HG02678 (cell line): ENCODE results near the gene DPP9.
A peak's percentile ranks its signal among the peaks of the same experiment; 100 is the strongest.
"Not testable (repeated sequence)": the region's sequence is repeated elsewhere in the genome, so short reads cannot be mapped to it uniquely, and the experiment has no call there.

Source experiments
- ATAC-seq: cut with Tn5 transposase; IDR thresholded peaks from one replicate; pipeline ENCODE4 v1.9.1; 2021; ENCODE audit warnings: mild to moderate bottlenecking, moderate library complexity; ENCODE audit not compliant: unreplicated experiment

The DPP9 gene

DNA sequence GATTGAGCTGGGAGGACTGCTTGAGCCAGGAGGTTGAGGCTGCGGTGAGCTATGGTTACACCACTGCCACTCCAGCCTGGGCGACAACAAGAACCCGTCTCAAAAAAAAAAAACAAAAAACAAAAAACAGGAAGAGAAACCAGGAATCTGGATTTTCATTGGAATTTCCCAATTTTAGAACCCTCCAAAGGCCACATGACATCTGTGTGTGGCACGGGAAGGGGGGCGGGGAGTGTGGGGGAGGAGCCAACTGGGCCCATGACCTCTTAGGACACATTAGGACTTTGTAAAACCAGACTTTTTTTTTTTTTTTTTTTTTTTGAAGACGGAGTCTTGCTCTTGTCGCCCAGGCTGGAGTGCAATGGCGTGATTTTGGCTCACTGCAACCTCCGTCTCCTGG, 32.3 kb downstream of the DPP9 start:
- ATAC-seq = no peak

DNA sequence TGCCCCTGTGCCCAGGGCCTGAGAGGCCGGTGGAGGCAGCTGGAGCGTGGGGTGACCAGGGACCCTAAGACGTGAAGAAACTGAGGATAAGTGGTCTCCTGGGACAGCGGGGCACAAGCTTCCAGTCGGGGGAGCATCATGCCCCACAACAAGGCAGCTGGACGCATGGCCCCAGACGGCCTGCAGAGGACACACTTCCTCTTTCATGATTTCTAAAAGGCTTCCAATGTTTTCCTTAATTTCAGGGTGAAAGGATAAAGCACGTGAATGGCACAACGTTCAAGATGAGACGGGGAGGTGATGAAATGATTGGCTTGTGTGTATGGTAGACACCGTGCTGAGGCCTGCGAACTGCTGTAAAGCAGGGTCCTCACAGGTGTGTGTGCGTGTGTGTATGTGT, 33.3 kb downstream of the DPP9 start:
- ATAC-seq = no peak

DNA sequence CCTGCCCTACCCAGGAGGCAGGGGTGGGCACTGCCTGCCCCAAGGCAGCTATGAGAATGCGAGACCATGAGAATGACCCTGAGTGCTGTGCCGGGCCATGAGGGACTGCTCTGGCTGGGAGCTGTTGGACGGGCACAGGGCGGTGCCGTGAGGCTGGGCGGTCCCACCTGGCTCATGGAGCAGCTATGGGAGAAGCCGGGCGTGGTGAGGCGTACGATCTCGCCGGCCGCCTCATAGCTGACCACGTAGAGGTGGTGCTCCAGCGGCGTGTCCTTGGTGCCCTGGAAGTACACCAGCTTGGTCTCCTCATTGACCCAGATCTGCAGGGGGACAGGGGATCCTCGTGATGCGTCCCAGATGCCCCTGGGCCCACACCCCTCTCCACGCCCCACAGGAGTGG, 34.2 kb downstream of the DPP9 start:
- ATAC-seq = no peak

DNA sequence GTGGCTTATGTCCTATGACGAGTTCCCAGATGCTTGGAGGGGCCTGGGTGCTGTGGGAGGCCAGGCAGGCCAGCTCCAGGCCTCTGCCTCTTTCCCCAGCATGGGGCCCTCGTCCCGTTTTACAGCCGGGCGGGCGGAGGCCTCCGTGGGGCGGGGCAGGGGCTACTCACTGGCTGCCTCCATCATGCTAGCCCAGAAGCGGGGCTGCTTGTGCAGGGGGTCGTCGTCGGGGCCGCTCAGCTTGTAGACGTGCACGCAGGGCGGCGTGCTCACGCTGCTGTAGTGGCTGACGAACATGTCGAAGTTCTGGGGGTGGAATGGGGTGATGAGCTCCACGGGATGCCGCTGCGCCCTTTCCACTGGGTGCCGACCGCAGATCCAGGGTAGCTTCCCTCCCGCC, 35.1 kb downstream of the DPP9 start:
- ATAC-seq = no peak

DNA sequence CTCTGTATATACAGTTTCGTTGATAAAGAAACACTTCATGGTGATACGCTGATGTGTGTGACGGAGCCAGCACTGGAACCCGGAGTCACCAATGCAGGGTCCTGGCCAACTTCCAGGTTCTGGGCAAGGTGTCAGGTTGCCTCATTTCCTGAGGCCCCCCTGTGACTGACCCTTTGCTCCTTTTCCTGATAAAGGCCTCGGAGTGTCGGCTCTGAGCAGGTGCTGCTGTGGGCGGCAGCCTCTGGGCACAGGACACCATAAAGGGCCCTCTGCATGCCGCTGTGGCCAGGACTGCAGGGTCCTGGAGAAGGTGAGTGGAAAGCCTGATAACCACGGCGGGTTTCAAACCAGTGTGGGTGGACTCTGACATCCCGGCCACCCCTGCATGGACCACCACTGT, 36.2 kb downstream of the DPP9 start:
- no peak for ATAC-seq

DNA sequence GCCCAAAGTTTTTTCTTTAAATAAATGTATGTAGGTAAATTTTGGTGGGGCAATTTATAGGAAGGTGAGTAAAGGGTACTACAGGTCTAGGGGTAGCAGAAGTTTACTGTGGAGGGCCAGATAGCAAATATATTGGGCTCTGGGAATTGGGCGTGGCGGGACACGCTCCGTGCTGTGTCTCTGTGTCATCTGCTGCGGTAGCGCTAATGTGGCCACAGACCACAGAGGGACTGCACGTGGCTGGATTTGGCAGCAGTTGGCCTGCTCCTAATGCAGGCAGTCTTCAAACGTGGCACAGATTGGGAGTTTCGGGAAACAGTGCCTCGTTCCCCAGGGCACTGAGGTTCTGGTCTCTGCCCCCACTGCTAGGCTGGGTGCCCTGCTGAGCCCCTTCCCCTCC, 36.9 kb downstream of the DPP9 start:
- ATAC-seq = no peak

DNA sequence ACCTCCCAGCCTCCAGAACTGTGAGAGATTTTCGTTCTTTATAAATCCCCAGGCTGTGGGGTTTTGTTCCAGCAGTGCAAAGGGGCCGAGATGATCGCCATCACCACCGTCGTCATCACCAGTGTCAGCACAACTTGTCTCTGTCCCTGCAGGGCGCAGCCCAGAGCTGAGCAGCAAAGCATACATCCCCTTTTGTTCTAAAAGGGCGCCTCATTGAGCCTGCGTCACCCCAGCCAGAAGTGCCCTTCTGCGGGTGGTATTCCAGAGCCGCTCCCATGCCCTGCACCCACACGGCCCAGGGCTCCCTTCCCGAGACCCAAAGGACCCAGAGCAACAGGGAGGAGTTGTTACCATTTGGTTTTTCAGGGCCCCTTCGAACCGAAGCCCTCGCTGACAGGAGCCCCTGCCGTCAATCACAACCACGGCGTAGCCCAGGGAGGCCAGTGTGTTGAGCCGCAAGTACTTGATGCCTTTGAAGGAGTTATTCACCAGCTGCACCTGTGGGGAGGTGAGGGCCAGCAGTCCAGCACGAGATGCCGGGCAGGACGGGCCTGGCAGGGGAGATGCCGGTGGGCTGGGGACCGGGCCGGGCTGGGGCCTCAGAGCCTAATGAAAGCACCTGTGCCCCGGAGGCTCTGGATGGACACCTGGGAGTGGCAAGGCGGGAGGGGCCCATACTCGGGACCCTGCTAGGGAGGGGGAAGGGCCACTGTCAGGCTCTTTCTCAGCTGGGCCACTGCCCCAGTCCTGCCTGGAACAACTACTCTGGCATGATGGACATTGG, 39.1 kb downstream of the DPP9 start:
- no peak for ATAC-seq

DNA sequence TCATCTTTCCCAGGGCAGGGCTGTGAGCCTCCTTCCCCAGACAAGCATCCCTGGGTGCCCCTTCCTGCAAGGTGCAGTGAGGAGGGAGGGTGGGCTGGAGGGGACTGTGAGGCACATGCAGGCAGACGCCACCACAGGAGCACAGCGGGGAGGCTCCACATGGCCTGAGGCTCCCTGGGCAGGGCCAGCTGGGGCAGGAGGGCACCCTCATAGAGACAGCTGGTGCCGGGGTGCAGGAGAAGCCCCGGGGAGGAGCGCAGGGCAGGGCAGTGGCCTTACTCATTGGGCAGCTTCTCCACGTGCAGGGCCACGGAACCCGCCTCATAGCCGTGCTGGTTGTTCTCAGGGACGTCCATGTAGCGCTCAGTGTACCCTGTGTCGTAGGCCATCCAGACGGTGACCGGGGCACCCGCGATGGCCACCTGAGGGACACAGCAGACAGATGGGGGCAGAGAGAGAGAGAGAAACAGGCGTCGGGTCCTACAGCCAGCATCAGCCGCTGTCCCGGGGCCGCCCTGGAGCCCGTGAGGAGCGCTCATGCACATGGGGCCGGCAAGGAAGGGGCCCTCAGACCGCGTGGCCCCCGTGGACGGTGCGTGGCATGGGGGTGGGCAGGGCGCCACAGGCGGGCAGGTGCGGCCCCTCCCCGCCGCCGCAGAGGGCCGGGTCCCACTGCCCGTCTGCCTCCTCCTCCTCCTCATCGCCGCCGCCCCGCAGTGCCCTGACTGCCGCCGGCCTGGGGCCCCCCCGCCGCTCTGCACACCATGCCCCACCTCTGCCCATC, 41.0 kb downstream of the DPP9 start:
- ATAC-seq = no peak

DNA sequence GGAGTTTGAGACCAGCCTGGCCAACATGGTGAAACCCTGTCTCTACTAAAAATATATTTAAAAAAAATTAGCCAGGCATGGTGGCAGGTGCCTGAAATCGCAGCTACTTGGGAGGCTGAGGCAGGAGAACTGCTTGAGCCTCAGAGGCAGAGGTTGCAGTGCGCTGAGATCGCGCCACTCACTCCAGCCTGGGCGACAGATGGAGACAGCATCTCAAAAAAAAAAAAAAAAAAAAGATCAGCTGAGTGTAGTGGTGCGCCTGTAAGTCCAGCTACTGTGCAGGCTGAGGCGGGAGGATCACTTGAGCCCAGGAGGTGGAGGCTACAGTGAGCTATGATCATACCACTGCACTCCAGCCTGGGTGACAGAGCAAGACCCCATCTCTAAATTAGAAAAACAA, 43.6 kb downstream of the DPP9 start:
- not testable (repeated sequence) for ATAC-seq

DNA sequence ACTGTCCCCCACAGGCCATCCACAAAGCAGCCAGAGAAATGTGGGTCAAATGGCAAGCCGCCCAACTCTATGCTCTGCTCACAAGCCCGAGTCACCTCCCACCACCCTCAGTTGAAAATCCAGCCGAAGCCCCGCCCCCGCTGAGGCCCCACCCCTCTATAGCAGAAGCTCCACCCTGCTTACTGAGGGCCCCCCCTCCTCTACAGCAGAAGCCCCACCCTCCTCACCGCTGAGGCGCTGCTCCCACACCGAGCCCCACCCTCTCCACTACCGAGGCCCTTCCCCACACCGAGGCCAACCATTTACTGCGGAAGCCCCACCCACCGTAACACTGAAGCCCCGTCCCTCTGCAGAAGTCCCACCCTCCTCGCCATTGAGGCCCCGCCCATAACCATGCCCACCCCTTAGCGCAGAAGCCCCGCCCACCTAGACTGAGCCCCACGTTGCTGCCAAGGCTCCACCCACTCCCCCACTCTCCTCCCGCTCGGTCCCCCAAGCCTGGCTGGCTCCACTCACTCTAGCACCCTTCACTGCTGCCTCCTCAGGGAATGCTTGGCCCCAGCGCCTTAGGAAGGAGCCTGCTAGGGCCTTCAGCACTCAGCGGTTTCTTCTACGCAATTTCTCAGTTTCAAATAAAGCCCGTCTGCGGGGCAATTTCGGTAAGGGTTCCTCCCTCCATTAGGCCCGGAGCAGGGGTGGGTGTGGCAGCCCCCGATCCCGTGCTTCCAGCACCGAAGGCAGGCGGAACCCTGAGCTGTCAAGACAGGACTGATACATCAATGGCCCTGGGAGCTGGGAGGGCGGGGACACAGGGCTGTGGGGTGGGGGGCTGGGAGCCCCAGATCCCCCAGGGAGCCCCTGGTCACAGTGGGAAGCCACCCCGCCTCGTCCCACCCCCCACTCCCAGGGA, 44.5 kb downstream of the DPP9 start:
- no peak for ATAC-seq

DNA sequence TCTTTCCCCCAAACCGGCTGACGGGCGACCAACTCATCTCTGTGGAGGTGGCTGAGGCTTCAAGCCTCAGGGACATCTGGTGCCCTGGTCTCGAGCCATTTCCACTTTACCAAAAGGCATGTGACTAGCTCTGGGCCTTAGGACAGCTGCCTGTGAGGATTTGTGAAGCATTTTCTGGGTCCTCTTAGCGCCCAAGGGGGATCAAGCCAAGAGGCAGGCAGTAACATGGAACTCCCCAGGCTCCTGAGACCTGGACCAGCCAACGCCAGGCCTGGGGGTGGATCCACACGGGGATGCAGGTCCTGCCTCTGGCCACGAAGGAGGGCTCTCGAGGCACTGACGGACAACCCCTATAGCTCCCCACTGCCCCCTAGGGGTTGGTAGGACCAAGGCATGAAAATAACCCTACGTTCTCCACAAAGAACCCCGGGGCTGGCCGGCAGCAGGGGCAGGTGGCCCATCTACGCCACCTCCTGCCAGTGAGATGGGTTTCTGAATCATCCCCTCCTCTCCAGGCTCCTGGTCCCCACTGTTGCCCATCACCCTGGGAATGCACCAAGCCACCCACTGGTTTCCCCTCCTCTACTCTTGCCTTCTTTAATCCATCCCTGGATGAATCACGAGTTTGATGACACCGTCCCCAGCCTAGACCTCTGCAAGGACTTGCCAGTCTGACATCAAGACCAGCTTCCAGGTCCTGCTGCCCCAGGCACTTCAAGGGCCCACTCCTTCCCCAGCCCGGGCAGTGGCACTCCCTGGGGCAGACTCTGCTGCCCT, 46.5 kb downstream of the DPP9 start:
- no peak for ATAC-seq

DNA sequence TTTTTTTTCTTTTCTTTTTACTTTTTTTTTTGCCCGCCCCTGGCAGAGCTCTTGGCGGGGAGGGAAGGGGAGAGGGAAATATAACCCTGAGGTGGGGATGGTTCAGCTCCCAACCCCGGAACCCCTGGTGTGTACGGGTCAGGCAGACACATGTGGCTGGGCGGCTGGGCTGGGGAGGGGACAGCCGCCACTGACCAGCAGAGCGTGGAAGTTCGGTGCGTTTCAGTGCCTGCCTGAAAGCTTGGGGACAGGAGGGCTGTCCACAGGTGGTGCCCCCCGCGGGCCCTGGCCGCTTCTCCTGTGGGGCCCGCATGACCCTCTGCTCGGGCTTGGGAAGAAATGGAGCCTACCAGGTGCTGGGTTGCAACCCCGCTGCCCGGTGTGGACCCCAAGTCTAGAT, 48.3 kb downstream of the DPP9 start:
- no peak for ATAC-seq

DNA sequence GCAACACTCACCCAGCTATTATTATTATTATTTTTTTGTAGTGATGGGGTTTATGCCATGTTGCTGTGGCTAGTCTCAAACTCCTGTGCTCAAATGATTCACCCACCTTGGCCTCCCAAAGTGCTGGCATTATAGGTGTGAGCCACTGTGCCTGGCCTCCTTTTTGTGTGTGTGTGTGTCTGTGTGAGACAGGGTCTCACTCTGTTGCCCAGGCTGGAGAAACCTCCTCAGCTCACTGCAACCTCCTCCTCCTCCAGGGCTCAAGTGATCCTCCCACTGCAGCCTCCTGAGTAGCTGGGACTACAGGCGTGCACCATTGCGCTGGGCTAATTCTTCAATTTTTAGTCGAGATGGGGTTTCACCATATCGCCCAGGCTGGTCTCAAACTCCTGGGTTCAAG, 49.9 kb downstream of the DPP9 start:
- no peak for ATAC-seq

DNA sequence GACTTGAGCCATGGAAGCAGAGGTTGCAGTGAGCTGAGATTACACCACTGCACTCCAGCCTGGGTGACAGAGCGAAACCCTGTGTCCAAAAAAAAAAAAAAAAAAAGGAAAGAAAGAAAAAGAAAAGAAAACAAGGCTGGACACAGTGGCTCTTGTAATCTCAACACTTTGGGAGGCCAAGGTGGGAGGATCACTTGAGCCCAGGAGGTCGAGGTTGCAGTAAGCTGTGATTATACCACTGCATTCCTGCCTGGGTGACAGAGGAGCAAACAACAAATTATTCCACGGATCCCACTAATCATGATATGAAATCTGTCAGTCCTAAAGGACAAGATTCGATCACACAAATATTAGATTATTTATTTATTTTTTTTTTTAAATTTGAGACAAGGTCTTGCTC, 50.4 kb downstream of the DPP9 start:
- ATAC-seq = no peak

DNA sequence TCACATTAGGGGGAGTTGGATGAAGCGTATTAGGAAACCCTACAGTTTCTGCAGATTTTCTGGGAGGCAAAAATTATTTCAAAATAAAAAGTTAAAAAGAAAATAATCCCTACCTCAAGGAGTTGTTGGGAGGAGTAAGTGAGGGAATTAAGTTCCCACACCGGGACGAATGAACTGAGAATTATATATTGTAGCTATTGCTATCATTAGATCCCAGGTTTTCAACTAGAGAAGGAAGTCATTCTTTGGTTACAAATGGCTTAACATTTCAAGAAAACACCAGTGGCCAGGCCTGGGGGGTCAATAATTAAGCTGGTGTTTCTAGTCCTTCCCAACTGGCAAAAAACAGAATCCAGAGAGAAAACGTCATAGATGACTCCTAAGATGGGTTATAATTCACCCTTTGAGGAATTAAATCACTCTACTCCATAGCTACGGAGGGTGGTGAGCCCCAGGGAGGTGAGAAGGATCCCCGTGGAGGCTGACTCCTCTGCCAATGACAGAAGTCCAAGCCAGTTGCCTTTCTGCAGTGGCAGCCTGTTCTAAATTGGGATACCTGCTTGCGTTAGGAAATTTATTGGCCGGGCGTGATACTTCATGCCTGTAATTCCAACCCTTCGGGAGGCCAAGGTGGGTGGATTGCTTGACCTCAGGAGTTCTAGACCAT, 52.3 kb downstream of the DPP9 start:
- ATAC-seq = no peak

DNA sequence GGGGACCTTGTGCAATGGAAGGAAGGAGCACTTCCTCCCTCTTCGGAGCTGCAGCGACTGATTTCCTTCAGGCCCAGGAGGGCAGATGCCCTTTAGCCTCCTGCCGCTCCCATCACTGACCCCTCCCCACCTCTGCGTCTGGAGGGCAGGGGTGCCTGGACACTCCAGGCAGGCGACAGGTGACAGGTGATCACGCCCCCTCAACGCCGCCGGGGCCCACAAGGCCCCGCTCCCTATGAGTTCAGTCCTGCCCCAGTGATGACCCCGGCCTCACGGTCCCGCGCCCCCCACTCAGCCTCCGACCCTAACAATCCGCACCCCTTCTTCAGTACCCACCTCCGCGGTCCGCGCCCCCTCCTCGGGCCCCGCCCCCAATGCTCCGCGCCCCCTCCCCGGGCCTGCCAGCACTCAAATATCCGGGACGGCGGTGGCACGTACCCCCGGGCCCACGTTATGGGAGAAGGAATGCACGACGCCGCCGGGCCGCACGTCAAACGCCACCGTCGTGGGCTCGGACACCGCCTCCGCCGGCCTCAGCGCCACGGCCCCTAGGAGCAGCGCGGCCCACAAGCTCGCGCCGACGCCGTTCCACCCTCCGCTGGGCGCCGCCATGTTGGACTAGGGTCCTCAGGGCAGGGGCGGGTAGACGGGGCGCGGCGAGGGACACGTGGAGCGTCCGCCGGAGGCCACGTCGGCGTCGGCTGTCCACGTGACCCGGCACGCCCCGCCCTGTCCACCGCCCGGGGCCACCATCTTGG, 53.7 kb downstream of the DPP9 start, which contains the start of gene MYDGF:
Gene MYDGF (minus strand): TSS at position 620 of the 758 bp plus-strand sequence. CDS start 8 bp downstream, at position 612.
- ATAC-seq = peak; percentile 98

DNA sequence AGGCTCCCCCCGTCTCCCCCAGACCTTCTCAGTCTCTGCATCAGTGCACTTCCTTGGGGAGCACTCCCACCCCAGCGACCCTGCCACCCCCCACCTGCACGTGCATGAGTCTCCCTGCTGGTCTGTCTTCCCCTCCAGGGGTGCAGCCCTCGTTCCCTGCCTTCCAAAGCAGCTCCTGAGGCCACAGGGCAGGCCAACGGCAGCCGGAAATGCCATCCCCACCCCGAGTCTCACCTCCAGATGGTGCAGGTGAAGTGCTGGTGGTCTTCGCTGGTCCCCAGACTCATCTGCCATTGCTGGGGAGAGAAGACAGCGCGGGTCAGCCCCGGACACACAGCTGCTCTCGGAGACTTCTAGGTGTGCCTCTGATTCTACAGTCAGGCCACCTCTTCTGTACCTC, 59.0 kb downstream of the DPP9 start:
- ATAC-seq = no peak

DNA sequence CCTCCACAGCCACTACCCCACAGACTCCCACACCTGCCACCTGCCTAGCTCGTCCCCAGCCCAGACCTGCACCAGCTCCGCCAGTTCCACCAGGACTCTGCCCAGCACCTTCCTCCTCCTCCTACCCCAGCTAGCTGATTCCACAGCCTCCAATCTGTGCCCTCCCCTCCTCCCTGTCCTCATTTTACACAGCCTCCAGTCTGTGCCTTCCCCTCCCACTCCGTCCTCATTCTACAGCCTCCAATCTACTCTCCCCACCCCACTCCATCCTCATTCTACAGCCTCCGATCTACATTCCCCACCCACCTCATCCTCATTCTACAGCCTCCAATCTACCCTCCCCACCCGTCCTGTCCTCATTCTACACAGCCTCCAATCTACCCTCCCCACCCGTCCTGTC, 60.8 kb downstream of the DPP9 start:
- no peak for ATAC-seq

DNA sequence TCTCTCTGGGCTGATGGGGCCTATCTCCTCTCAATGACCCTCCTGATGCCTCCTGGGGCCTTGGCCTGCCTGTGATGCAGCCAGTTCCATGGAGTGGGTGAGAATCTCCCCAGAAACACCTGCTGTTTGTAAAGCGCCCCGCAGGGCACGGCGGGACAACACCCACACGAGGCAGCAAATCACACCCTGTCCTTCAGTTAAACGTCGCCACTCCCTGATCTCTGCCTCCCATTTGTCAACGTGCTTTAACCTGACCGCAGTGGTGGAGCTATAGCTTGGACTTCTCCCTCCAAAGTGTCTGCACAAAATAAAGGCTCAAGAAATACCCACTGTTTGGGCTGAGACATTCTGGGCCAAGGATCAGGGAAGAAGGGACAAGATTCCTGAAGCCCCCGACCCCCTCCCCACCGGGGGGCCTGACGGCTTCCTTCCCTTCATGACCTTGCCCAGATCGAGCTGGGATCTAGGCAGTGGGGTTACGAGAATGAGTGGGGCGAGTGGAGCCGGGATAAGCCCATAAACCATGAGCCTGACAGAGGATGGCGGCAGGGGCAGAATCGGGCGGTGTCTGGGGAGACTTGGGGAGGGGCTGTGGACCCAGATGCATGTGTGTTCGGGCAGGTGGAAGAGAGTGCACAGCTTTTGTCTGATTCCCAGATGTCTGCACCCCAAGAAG, 61.5 kb downstream of the DPP9 start:
- ATAC-seq = no peak
